GM19035 (cell line): ENCODE measurements around the gene TMEM92.
"Not testable (repeated sequence)": the region's sequence is repeated elsewhere in the genome, so short reads cannot be mapped to it uniquely, and the experiment has no call there.

Source experiments
- ATAC-seq: cut with Tn5 transposase; IDR thresholded peaks from one replicate; pipeline ENCODE4 v1.9.1; 2021; ENCODE audit not compliant: unreplicated experiment

TMEM92 gene

GRCh38 chr17:50273654-50274040 is 619 bp upstream of the TMEM92 start:
- ATAC-seq: no peak

- ATAC-seq: no peak
Observed at GRCh38 chr17:50274897-50275221, 593 bp downstream of the TMEM92 start.

GRCh38 chr17:50275279-50275678 is 1.0 kb downstream of the TMEM92 start:
- no peak for ATAC-seq

- no peak for ATAC-seq
Observed at GRCh38 chr17:50276588-50277356, 2.5 kb downstream of the TMEM92 start.

- no peak for ATAC-seq
Observed at GRCh38 chr17:50277357-50277754, 3.1 kb downstream of the TMEM92 start.

GRCh38 chr17:50278526-50279180 is 4.4 kb downstream of the TMEM92 start:
- ATAC-seq: no peak

- ATAC-seq: no peak
Observed at GRCh38 chr17:50279181-50279526, 4.9 kb downstream of the TMEM92 start.

- no peak for ATAC-seq
Observed at GRCh38 chr17:50279639-50280038, 5.4 kb downstream of the TMEM92 start.

GRCh38 chr17:50280068-50280467 is 5.8 kb downstream of the TMEM92 start:
- ATAC-seq: no peak

GRCh38 chr17:50280801-50281441 is 6.7 kb downstream of the TMEM92 start:
- ATAC-seq: no peak

- ATAC-seq: no peak
Observed at GRCh38 chr17:50281739-50282401, 7.6 kb downstream of the TMEM92 start.

GRCh38 chr17:50283246-50283645 is 9.0 kb downstream of the TMEM92 start:
- ATAC-seq: no peak

GRCh38 chr17:50283714-50284113 is 9.4 kb downstream of the TMEM92 start:
- no peak for ATAC-seq

- ATAC-seq: no peak
Observed at GRCh38 chr17:50285941-50286340, 11.7 kb downstream of the TMEM92 start.

- ATAC-seq: not testable (repeated sequence)
Observed at GRCh38 chr17:50287302-50287701, 13.0 kb downstream of the TMEM92 start.

GRCh38 chr17:50288306-50288705 is 14.0 kb downstream of the TMEM92 start:
- no peak for ATAC-seq

GRCh38 chr17:50289278-50289677 is 15.0 kb downstream of the TMEM92 start:
- ATAC-seq: no peak

- ATAC-seq: no peak
Observed at GRCh38 chr17:50289991-50290702, 15.9 kb downstream of the TMEM92 start.

GRCh38 chr17:50290933-50291332 is 16.7 kb downstream of the TMEM92 start:
- ATAC-seq: no peak

GRCh38 chr17:50292465-50292864 is 18.2 kb downstream of the TMEM92 start:
- ATAC-seq: no peak

- ATAC-seq: no peak
Observed at GRCh38 chr17:50295021-50295420, 20.8 kb downstream of the TMEM92 start.
